NCI-H524 (cell line): ENCODE measurements around the gene CEP164.

Experiments used
- DNase-seq, 2 experiments: peaks; one replicate each; lab custom pipeline; 2025; lab: John Stamatoyannopoulos, UW

The CEP164 gene

GRCh38 chr11:117461396-117462182 is 133.9 kb downstream of the CEP164 start:
- no peak for DNase-seq

DNA sequence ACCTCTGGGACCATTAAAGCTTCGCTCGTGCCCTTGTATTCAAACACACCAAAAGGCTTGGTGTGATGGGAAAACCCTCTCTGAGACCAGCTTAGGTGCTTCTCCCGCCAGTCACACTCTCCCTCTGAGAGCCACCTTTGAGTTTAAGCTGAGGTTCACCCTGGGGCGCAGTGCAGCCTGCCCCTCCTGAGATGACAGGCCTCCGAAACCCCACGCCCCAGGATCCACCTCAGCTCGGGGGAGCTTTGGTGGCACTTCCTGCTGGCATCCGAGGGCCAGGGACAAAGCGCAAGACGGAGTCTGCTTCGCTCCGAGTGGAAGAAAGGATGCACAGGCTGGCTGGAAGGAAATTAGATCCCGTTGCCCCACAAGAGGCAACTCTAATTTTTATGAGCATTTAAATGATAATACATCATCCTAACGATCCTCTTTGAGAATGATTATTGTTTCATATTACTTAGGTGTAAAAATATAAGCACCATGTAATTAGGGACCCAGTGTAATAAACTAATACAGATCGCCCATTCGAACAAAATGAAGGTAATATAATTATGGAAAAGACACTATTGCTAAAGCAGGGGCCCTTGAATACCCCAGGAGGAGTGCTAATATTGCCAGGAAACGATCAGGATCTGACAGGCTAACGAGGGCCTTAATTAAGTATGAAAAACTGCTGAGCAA is 134.7 kb downstream of the CEP164 start:
- no peak for DNase-seq

GRCh38 chr11:117462864-117463247 is 135.2 kb downstream of the CEP164 start:
- DNase-seq, result no peak
